A673 (cell line): Measurements from ENCODE around the gene CDO1.

Experiments
- CTCF ChIP-seq: fragments of 300-800, 200-600 bp; sonication (generic); conservative IDR thresholded peaks from 2 replicates; pipeline ENCODE4 v1.5.1; 2017; ENCODE audit warnings: low read depth, mild to moderate bottlenecking, antibody characterized with exemption, low read length, moderate library complexity, mixed read lengths
- EZH2 ChIP-seq: fragments of 200-600 bp; sonication (generic); IDR thresholded peaks from 2 replicates; pipeline ENCODE4 v1.6.1; 2017; ENCODE audit warnings: borderline replicate concordance, low read depth, mild to moderate bottlenecking, mixed read lengths, antibody characterized with exemption, low read length; ENCODE audit not compliant: poor library complexity, severe bottlenecking

- peak; percentile 50 for TF ChIP-seq CTCF
- TF ChIP-seq EZH2, result no peak
These were observed 46.0 kb downstream of the CDO1 start for GRCh38 chr5:115770466-115770865.
